ENCODE data around the gene NFYC. TPM values are rescaled to one million over a fixed set of nuclear protein-coding genes. Genes with fewer than 3 reads are reported as not detected.

The NFYC gene
- total and polyA plus RNA-seq, 2 experiments from 2014 or later, result 36.2 to 42.7 TPM

GRCh38 chr1:40803447-40803846, 111.9 kb downstream of the NFYC start:
- Histone ChIP-seq H3K79me2 (replicated peaks; ENCODE audit: insufficient read depth) (no peaks in the 10 kb centered on the region), H3K27me3 (ENCODE audit: insufficient read depth) (peaks cover 18% of the 10 kb centered on the region; the same call in 1 of the 2 replicates), H3K36me3 (ENCODE audit: insufficient read depth) (no peaks in the 10 kb centered on the region), H3K27ac (ENCODE audit: low read depth) (no peak overlapping the region), H3K4me1 (ENCODE audit: insufficient read depth) (peaks cover 54% of the 10 kb centered on the region), H2AFZ (no peak overlapping the region; the same call in 1 of the 2 replicates), H4K20me1 (replicated peaks; ENCODE audit: insufficient read depth) (no peaks in the 10 kb centered on the region), H3K4me2 (peak overlapping the region; percentile 78), H3K4me3 (0 out of 2 replicates have a peak overlapping the region, but pooled peaks have one; percentile 57), H3K9me2 (ENCODE audit: insufficient read depth) (no peaks in the 10 kb centered on the region), H3F3A (replicated peaks; ENCODE audit: low read depth) (no peaks in the 10 kb centered on the region; the same call in 1 of the 2 replicates)
- no peak for TF ChIP-seq NANOG (IDR thresholded peaks at IDR 0.05; ENCODE audit: borderline replicate concordance)
- TF ChIP-seq ZNF331 (CRISPR knock-in tag; IDR thresholded peaks at IDR 0.05; ENCODE audit: low read depth), result no peak
- TF ChIP-seq POLR2AphosphoS5 (IDR thresholded peaks at IDR 0.05; ENCODE audit: low read depth), result no peak
- no peak for TF ChIP-seq STAT1 (IDR thresholded peaks at IDR 0.05; ENCODE audit: unreplicated experiment)
- H3K4me1 Mint-ChIP-seq, result peaks cover 60% of the 10 kb centered on the region
- peak; percentile 36 for DNase-seq (ENCODE audit: low spot score)
- ATAC-seq, result peak; percentile 15
- peaks cover 18% of the 10 kb centered on the region for H3K27me3 Mint-ChIP-seq (ENCODE audit: insufficient read depth, low read depth, poor library complexity)
- no peaks in the 10 kb centered on the region for H3K36me3 Mint-ChIP-seq (ENCODE audit: low read depth)
- peak overlapping the region; percentile 26; the same call in 1 of the 3 replicates for H3K4me3 Mint-ChIP-seq
- no peak overlapping the region; the same call in 1 of the 2 replicates for H3K27ac Mint-ChIP-seq
- no peaks in the 10 kb centered on the region for H3K9me3 Mint-ChIP-seq

GRCh38 chr1:40803902-40804301, 112.4 kb downstream of the NFYC start:
- Histone ChIP-seq H3K27me3 (ENCODE audit: insufficient read depth) (peaks cover 18% of the 10 kb centered on the region; the same call in 1 of the 2 replicates), H3K4me2 (peak overlapping the region; percentile 78), H2AFZ (no peak overlapping the region), H3K9me2 (ENCODE audit: insufficient read depth) (no peaks in the 10 kb centered on the region), H4K20me1 (replicated peaks; ENCODE audit: insufficient read depth) (no peaks in the 10 kb centered on the region), H3K79me2 (replicated peaks; ENCODE audit: insufficient read depth) (no peaks in the 10 kb centered on the region), H3K4me3 (no peak overlapping the region), H3K36me3 (ENCODE audit: insufficient read depth) (no peaks in the 10 kb centered on the region), H3K27ac (ENCODE audit: low read depth) (no peak overlapping the region), H3F3A (replicated peaks; ENCODE audit: low read depth) (no peaks in the 10 kb centered on the region; the same call in 1 of the 2 replicates), H3K4me1 (ENCODE audit: insufficient read depth) (peaks cover 54% of the 10 kb centered on the region)
- peaks cover 20% of the 10 kb centered on the region for H3K27me3 Mint-ChIP-seq (ENCODE audit: insufficient read depth, low read depth, poor library complexity)
- H3K9me3 Mint-ChIP-seq, result no peaks in the 10 kb centered on the region
- ATAC-seq (no peak), DNase-seq (ENCODE audit: low spot score) (no peak)
- peaks cover 63% of the 10 kb centered on the region for H3K4me1 Mint-ChIP-seq
- H3K27ac Mint-ChIP-seq, result no peak overlapping the region
- H3K4me3 Mint-ChIP-seq, result no peak overlapping the region
- no peaks in the 10 kb centered on the region; the same call in 2 of the 3 replicates for H3K36me3 Mint-ChIP-seq (ENCODE audit: low read depth)
- no peak for TF ChIP-seq ZNF331 (CRISPR knock-in tag; IDR thresholded peaks at IDR 0.05; ENCODE audit: low read depth)
- no peak for TF ChIP-seq STAT1 (IDR thresholded peaks at IDR 0.05; ENCODE audit: unreplicated experiment)
- TF ChIP-seq ZNF462 (CRISPR knock-in tag; IDR thresholded peaks at IDR 0.05), result no peak
- no peak for TF ChIP-seq JUNB (IDR thresholded peaks at IDR 0.05; ENCODE audit: unreplicated experiment)
- TF ChIP-seq ZNF114 (CRISPR knock-in tag; IDR thresholded peaks at IDR 0.05), result no peak
- TF ChIP-seq NANOG (IDR thresholded peaks at IDR 0.05; ENCODE audit: borderline replicate concordance), result no peak
- no peak for TF ChIP-seq ETS1 (IDR thresholded peaks at IDR 0.05)
- TF ChIP-seq REST (IDR thresholded peaks at IDR 0.05; ENCODE audit: unreplicated experiment), result no peak
- TF ChIP-seq EZH2phosphoT487 (IDR thresholded peaks at IDR 0.05; ENCODE audit: unreplicated experiment), result no peak

Measured in GM23338 (cell line).